DMS114 treated with DMSO at 0.1 percent for 48 hours (cell line): ENCODE results near the gene MPC1L.
"Not testable (repeated sequence)": the region's sequence is repeated elsewhere in the genome, so short reads cannot be mapped to it uniquely, and the experiment has no call there.

ENCODE experiments used
- DNase-seq: peaks from one replicate; lab custom pipeline; 2025; ENCODE audit not compliant: unreplicated experiment; lab: John Stamatoyannopoulos, UW

Gene MPC1L

DNA sequence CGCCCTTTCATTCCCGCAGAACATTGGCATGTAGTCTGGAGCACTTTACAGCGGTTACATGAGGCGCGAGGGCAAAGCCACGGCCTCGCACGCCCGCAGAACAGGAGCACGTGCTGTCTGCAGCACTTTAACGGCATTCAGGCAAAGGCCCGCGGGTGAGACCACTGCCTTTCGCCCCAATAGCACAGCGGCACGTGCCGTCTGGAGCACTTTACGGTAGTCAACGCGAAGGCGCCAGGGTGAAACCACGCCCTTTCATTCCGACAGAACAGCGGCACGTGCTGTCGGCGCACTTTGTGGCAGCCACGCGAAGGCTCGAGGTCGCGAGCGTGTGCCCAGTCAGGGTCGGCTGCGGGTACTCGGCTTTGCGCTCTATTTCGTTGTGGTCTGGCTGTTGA lies at the start of gene MPC1L:
Gene MPC1L (plus strand): TSS at position 290 of the 398 bp plus-strand sequence. CDS start 138 bp downstream, outside the sequence.
- no peak for DNase-seq

DNA sequence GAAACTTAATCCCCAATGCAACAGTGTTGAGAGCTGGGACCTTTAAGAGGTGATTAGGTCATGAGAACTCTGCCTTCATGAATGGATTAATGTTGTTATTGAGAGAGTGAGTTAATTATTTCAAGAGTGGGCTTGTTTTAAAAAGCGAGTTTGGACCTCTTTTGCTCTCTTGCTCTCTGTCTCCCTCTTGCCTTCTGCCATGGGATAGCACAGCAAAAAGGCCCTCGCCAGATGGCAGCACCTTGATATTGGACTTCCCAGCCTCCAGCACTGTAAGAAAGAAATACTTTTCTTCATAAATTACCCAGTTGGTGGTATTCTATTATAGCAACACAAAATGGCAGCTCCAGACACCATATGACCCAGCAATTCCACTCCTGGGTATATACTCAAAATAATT lies 49.5 kb upstream of the MPC1L start:
- DNase-seq = peak; percentile 14

DNA sequence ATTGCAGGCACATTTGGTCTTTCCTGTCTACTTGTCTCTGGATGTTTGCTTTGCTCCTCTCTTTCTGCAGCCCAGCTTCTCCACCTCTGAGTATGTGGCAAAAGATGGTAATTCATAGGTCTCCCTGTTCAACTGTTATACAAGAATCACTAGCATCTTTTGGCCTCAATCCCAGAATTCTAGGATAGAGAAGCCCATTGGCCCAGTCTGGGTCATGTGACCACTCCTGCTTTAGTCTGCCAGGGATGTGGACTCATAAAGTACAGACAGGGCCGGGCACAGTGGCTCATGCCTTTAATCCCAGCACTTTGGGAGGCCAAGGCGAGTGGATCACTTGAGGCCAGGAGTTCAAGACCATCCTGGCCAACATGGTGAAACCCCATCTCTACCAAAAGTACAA lies 47.8 kb upstream of the MPC1L start:
- not testable (repeated sequence) for DNase-seq

DNA sequence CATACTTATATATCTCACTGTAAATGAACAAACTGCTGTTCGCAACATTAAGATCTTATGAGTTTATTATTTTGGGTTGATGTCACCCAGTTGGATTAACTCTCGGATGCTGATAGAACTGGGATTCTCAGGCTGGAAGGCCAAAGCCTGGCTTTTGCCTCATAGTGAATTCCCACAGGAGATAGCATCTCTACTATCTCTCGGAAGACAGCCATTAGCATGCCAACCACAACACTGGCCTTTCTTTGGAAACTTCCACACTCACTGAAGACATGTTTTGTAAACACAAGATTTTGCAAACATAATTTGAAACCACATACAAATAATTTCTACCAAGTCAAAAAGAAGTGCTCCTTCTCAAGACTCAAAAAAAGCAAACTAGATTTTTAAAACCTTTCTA lies 46.9 kb upstream of the MPC1L start:
- no peak for DNase-seq

DNA sequence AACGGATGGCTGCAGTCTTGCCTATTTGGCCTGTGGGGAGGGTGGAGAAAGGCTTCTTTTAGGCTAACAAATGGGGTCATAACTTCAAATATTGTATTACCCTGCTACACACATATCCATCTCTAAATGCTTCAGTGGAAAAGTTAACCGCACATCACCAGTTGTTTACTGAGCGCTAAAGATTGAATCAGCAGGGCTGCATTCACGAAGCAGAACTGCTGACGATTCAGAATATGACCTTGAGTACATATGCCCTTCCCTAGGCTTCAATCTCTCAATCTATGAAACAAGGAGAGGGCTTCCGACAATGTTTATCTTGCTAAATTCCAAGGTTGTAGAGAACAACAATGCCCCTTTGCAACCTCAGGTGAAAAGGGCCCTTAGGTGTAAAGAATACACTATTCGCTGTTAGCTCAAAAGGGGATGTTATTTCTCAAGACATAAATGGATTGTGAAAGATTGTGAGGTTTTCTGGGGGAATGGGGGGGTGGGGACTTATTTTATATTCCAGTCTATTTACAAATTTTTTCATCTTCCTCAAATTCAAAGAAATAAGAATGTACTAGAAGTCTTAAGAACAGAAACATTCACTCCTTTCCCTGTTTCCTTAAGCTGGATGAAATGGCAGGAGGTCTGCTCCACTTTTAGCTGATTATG lies 45.1 kb upstream of the MPC1L start:
- no peak for DNase-seq

DNA sequence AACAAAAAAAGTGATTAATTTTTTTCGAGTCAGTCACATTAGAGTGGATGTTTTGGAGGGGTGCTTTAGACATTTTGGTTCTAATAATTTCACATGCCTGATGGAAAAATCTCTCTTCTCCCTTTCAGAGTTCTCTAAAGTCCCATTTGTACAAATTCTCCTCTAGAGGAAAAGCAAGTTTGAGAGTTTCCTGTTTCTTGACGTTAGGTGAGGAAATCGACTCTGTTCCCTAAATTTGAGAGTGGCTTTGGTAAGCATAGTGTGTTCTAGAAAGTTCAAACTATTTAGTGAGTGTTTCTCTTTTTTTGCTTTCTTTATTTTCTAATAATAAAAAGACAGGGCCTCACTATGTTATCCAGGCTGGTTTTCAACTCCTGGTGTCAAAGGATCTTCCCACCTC lies 44.1 kb upstream of the MPC1L start:
- no peak for DNase-seq

DNA sequence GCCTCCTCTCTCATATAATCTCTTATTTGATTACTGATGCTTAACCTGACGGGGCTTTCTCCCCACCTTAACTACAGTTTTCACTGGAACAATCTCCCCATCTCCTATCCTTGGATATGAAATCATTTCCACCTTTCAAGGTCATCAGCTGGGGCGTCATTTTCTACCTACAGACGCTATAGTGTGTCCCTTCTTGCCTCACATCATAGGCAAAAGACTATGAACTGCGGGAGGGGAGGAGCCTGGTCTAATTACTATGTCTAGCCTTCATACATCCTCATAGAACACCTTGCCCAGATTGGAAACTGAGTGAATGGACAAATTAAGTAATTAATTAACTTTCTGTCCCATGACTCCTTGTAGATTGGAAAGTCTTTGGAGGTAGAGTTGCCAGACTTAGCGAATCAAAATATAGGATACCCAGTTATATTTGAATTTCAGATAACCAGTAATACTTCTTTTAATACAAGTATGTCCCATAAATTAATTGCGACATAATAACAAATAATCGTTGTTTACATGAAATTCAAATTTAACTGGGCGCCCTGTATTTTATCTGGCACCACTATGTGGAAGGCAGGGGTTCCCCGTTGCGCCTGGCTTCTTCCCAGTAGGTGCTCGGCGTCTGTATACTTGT lies 43.2 kb upstream of the MPC1L start:
- DNase-seq = no peak

DNA sequence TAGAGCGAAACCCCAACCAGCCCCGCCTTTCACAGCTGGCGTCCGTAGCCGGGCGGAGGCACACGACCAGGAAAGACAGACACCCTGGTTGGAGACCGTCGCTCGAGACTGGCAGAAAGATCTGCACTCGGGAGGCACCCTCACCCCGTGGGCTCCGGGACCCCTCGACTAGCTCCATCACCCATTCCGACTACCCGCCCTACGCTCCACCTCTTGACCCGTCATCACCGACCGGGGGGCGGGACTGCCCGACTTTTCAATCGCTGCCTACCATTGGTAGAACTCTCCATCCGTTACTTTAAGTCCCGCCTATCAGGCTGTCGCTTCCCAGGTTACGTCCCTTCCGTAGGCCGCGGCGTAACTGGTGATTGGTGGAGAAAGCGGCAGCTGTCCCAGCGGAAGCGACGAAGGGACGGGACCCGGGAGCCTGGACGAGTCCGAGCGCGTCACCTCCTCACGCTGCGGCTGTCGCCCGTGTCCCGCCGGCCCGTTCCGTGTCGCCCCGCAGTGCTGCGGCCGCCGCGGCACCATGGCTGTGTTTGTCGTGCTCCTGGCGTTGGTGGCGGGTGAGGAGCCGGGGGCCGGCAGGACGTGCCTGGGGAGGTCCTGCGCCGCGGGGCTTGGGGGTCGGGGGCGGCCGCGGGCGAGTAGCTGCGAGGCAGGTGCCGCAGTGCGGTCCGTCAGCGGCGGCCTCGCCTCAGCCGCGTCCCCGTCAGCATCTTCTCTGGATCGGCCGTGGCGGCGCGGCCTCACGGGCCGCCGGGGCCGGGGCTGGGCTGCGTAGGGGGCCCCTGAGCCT lies 42.5 kb upstream of the MPC1L start, which contains the start of gene ATP6AP2:
Gene ATP6AP2 (plus strand): TSS at position 434 of the 799 bp plus-strand sequence. CDS start 96 bp downstream, at position 530.
- peak; percentile 88 for DNase-seq

DNA sequence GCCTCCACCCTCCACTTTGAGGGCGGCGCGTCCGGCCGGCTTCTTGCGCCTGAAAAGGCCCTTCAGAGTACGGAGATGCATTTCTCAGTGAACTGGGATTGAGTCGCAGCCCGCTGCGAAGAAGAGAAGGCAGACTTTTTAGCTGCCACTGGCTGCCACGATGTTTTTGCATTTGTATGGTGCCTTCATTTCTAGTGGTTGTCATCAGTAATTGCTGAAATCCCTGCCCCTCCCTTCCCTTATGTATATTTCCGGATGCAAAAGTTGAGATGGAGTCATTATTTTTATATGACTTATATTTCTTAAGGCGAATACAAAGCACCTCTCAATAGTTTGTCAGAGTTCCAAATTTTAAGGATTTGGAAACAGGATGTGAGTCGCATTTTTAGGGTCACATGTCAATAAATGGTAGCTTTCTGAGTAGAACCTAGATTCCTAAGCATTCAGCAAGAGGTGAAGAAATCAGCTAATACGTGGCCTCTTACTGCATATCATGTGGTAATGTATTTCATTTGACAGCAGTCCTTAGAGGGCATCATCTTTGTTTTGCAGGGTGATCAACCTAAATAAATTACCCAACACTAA lies 41.8 kb upstream of the MPC1L start:
- DNase-seq = no peak

DNA sequence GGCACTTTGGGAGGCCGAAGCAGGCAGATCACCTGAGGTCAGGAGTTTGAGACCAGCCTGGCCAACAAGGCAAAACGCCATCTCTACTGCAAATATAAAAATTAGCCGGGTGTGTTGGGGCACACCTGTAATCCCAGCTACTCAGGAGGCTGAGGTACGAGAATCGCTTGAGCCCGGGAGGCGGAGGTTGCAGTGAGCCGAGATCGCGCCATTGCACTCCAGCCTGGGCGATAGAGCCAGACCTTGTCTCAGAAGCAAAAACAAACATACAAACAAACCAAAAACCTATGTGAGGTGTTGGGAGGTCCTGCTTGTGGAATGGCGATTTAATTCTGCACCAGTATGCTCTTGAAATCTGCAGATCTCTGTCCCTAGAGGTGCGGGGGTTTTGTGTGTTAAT lies 41.0 kb upstream of the MPC1L start:
- not testable (repeated sequence) for DNase-seq

DNA sequence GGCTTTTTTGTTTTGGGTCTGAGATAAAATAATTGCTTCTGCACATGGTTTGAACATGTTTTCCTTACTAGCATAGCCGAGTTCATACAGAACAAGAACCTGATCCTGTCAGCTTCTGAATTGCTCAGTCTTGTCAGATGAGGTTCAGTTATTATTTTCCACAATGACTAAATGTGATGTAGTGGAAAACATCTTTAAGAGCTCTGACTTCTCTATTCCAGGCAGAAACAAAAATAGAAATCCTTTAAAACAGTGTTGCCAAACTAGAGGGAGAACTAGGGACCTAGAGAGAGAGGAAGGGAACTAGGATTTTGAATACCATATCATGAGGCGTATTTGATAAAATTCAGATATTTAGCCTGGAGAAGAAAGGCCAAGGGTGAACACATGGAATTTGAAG lies 40.4 kb upstream of the MPC1L start:
- no peak for DNase-seq

DNA sequence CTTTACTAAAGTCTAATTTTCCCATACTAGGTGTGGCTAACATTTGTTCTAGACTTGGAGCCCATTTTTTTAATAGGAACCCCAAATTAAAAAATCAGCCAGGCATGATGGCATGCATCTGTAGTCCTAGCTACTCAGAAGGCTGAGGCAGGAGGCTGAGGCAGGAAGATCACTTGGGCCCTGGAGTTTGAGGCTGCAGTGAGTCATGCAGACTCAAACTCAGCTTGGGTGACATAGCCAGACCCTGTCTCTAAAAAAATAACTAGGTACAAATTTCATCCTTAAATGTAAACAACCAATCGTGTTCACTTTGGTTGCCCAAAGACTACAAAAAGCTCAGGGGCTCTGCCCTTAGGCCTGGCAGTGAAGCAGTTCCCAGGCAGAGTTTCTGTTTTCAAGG lies 35.6 kb upstream of the MPC1L start:
- DNase-seq = not testable (repeated sequence)

DNA sequence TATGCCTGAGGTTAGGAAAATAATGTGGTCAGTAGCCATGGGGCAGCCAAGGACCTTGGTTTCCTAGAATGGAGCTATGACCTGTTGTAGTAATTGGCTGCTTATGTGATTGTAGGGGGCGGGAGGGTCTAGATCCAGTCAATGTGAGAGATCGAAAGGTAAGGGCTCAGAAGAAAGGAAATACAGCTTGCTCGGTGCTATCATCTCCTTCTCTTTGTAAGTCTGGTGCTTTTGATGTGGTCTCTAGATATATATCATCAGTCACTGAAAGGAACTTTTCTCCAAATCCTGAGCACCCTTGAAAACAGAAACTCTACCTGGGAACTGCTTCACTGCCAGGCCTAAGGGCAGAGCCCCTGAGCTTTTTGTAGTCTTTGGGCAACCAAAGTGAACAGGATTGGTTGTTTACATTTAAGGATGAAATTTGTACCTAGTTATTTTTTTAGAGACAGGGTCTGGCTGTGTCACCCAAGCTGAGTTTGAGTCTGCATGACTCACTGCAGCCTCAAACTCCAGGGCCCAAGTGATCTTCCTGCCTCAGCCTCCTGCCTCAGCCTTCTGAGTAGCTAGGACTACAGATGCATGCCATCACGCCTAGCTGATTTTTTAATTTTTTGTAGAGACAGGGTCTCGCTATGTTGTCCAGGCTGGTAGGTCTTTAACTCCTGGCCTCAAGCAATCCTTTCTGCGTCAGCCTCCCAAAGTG lies 33.5 kb upstream of the MPC1L start:
- DNase-seq = not testable (repeated sequence)

DNA sequence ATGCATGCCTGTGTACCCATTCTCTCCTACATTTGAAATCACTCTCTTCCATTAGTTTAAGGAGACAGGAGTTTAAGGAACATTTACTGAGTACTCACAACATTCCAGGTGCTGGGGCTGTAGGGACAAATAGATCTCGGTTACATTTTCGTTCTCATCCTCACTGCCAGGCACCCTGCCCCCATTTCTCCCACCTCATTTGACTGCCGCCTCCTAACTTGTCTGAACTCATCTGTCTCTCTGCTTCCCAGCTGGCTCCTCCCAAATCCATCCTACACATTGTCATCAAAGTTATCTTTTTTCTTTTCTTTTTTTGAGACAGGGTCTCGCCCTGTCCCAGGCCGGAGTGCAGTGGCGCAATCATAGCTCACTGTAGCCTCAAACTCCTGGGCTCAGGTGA lies 19.8 kb upstream of the MPC1L start:
- no peak for DNase-seq

DNA sequence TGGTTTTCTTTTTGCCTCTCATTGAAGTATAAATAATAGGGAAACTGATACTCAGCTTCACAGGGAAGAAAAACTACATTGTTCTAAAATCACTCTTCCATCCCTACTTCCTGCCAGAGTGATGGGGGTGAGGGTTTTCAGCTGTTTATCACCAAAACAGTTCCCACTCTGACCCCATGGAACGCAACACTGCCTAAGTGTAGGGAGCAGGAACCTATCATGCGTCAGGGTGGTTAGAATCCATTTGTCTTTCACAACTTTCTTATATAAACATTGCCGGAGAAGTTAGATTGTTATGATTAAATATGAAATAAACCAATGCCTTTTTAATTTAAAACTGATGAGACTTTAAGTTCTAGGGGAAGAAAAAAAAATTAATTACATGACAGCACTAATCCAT lies 15.8 kb upstream of the MPC1L start:
- DNase-seq = no peak

DNA sequence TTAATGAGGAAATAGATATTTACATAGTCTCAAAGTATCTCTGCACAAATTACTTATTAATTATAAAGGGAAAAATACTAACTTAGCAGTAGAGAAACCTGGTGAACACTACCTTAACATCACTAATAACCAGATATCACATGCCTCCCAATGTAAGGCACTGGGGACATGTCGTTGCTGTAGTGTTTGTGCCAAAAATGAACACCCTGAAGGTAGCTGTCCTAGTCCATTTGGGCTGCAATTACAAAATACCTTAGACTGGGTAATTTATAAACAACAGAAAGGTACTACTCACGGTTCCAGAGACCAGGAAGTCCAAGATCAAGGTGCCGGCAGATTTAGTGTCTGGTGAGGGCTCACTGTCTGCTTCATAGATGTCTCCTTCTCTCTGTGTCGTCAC lies 10.7 kb upstream of the MPC1L start:
- DNase-seq = no peak

DNA sequence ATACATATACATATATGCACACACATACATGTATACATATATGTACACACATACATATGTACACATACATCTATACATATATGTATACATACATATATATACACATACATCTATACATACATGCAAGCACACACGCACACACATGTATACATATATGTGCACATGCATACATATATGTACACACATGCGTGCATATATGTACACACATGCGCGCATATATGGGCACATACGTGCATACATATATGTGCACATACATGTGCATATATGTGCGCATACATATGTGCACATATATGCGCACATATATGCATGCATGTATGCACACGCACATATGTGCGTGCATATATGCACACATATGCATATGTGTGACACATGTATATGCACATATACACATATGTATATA lies 7.3 kb upstream of the MPC1L start:
- DNase-seq = no peak

DNA sequence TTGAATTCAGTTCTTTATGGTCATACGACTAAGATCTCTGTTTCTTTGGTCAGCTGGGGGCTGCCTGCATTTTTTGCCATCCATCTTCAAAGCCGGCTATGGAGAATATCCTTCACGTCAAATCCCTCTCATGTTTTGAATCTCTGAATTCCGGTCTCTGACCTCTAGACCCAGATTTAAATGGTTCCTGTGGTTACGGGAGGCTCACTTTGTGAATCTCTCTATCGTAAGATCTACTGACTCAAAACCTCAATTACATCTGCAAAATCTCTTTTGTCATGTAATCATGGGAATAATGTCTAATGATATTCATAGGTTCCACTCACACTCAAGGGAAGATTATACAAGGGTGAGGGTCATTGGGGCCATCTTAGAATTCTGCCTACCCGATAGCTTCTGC lies 5.7 kb upstream of the MPC1L start:
- DNase-seq = no peak

DNA sequence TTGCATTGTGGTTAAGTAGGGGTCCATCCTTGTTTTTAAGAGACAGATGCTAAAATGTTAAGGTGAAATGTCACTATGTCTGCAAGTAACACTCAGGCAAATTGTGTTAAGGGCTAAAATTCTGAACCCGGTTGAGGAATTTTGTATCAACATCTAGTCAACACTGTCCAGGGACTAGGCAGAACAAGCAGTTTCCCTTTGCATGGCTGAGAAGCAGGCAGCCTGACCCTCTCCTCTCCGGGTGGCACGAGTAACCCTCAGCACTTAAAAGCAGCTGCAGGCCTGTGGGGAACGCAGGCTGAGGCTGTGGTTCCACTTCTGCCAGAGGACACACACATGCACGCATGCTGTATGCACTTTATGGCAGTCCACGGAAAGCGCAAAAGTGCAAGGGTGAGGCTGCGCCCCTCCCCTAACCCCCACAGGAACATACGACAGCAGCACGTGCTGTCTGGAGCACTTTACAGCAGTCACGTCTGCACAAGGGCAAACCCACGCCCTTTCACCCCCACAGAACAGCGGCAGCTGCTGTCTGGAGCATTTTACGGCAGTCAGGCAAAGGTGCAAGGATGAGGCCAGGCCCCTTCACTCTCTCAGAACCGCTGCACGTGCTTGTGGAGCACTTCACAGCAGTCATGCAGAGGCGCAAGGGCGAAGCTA lies 619 bp upstream of the MPC1L start:
- no peak for DNase-seq

DNA sequence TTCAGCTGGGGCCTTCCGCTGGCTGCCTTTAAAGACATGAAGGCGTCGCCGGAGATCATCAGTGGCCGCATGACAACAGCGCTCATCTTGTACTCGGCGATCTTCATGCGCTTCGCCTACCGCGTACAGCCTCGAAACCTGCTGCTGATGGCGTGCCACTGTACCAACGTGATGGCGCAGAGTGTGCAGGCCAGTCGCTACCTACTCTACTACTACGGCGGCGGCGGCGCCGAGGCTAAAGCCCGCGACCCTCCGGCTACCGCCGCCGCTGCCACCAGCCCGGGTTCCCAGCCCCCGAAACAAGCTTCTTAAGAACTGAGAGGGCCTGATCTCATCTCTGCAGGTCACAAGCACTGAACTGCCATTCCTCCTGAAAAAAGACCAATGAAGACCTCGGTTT lies 437 bp downstream of the MPC1L start:
- DNase-seq = no peak

DNA sequence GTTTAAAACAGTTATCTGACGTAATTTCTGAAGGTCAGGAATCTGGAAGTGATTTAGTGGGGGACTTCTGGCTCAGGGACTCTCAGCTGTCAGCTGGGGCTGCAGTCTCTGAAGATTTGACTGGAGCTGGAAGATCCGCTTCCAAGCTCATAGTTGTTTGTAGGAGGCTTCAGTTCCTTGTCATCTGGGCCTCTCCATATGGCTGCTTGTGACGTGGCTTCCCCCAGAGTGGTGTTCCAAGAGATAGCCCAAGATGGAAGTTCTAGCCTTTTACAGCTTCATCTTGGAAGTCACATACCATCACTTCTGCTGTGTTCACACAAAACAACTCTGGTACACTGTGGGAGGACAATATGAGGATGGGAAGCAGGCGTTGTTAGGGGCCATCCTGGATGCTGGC lies 2.1 kb downstream of the MPC1L start:
- no peak for DNase-seq
